Activated T-helper 2 cell treated with anti-CD3 and anti-CD28 coated beads, Interferon-gamma antibody, Interleukin-2, Interleukin-4, amounts not matched to agents 10 μg/mL and 5 μg/mL and 100 μg/mL, durations not matched to agents 14 hours and 24 hours and 36 hours (primary cell): ENCODE data around the gene CETP. TPM values are rescaled to one million over a fixed set of nuclear protein-coding genes. Genes with fewer than 3 reads are reported as not detected.
"Not testable (repeated sequence)": the region's sequence is repeated elsewhere in the genome, so short reads cannot be mapped to it uniquely, and the experiment has no call there.

Experiments used
- DNase-seq: peaks from one replicate; pipeline ENCODE4 v3.0.0; 2021; ENCODE audit warnings: low spot score
- H3K27ac Mint-ChIP-seq: one replicate; pipeline ENCODE4 v1.8.0; 2021; ENCODE audit warnings: mixed read lengths
- H3K27me3 Mint-ChIP-seq: one replicate; pipeline ENCODE4 v1.8.0; 2021; ENCODE audit warnings: low read depth, mixed read lengths
- H3K36me3 Mint-ChIP-seq: one replicate; pipeline ENCODE4 v1.8.0; 2021; ENCODE audit warnings: low read depth, mixed read lengths
- H3K4me1 Mint-ChIP-seq: one replicate; pipeline ENCODE4 v1.8.0; 2021; ENCODE audit warnings: low read depth, mixed read lengths
- H3K4me3 Mint-ChIP-seq: one replicate; pipeline ENCODE4 v1.8.0; 2021; ENCODE audit warnings: low read depth, mild to moderate bottlenecking, moderate library complexity, mixed read lengths
- H3K9me3 Mint-ChIP-seq: one replicate; pipeline ENCODE4 v1.8.0; 2021; ENCODE audit warnings: mixed read lengths
- intact Hi-C: fragments of 100-400 bp; cut with micrococcal nuclease; formaldehyde crosslinking; loops from one replicate; pipeline ENCODE4 v1.15.1; 2023
- total RNA-seq: library from RNA; stranded (reverse); gene quantifications from 2 replicates; pipeline ENCODE4 v1.2.3, GENCODE V29; 2022

The CETP gene
- total RNA-seq, 1 donor from 2014 or later: not detected

GRCh38 chr16:56970934-56971767, 9.4 kb downstream of the CETP start:
- Mint-ChIP-seq H3K27me3 (no peaks in the 10 kb centered on the region), H3K4me3 (no peak overlapping the region), H3K36me3 (no peaks in the 10 kb centered on the region), H3K9me3 (no peaks in the 10 kb centered on the region), H3K27ac (no peak overlapping the region), H3K4me1 (peaks cover 12% of the 10 kb centered on the region)
- intact Hi-C loops: no loop called here
- DNase-seq: no peak

DNA sequence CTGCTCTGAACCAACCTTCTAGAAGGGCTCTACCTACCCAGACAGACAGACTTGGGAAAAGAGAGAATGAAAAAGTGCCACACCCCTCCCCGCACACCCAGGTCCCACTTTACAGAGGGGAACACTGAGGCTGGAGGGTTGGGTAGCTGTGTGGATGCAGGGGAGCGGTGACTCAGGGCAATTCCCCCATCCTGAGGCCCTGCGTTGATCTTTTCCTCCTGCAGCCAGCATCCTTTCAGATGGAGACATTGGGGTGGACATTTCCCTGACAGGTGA, 10.0 kb downstream of the CETP start:
- Mint-ChIP-seq H3K27me3 (no peaks in the 10 kb centered on the region), H3K27ac (no peak overlapping the region), H3K9me3 (no peaks in the 10 kb centered on the region), H3K36me3 (no peaks in the 10 kb centered on the region), H3K4me3 (no peak overlapping the region), H3K4me1 (peaks cover 11% of the 10 kb centered on the region)
- intact Hi-C loops: no loop called here
- no peak for DNase-seq

DNA sequence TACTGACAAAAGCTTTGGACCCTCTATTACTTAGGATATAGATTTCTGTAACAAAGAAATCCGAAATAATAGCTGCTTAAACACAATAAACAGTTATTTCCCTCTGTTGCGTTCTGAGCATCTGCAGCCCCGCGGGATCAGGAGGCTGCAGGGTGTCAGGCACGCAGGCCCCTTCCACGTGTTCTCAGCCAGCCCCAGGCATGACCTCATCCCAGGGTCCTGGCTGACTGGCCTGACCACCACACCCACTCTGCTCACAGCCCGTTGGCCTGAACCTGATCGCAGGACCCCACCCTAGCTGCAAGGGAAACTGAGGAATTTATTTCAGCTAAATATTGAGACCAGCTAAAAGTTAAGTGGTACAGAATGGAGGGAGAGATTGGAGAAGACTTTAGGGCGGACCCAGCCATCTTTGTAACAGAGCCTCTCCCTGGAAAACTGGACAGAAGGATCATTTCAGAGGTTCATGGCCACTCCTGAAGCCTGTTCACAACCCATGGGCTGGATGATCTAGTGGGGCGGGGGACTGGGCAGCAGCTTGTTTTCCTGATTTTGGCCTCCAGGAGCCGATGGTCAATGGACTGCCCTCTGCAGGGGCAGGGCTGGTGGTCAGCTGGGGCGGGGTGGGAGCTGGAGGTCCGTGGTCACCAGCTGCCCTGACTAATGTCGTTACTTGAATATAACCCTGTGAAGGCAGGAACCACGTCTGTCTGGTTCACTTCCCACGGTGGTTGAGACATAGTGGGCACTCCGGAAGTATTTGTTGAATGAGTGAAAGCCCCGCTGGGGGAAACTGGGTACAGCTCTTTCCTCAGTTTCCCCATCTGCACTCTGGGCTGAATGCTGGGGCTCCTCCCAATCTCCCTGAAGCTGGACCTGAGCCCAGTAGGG, 10.9 kb downstream of the CETP start:
- H3K27ac Mint-ChIP-seq: no peak overlapping the region
- H3K36me3 Mint-ChIP-seq: no peaks in the 10 kb centered on the region
- intact Hi-C loops: no loop called here
- H3K4me3 Mint-ChIP-seq: no peak overlapping the region
- no peaks in the 10 kb centered on the region for H3K9me3 Mint-ChIP-seq
- H3K27me3 Mint-ChIP-seq: no peaks in the 10 kb centered on the region
- no peak for DNase-seq
- peaks cover 11% of the 10 kb centered on the region for H3K4me1 Mint-ChIP-seq

DNA sequence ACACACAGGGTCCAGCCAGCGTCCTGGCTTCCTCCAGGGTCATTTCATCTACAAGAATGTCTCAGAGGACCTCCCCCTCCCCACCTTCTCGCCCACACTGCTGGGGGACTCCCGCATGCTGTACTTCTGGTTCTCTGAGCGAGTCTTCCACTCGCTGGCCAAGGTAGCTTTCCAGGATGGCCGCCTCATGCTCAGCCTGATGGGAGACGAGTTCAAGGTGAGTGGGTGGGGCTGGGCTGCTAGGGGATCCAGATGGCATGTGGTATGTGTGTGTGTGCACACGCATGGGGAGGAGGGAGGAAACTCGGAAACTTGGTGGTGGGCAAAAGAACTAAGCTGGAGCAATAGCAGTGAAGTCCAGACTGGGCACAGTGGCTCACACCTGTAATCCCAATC, 11.5 kb downstream of the CETP start:
- no peak overlapping the region for H3K4me3 Mint-ChIP-seq
- peaks cover 11% of the 10 kb centered on the region for H3K4me1 Mint-ChIP-seq
- H3K27ac Mint-ChIP-seq: no peak overlapping the region
- H3K9me3 Mint-ChIP-seq: no peaks in the 10 kb centered on the region
- no peaks in the 10 kb centered on the region for H3K36me3 Mint-ChIP-seq
- DNase-seq: no peak
- H3K27me3 Mint-ChIP-seq: no peaks in the 10 kb centered on the region
- intact Hi-C loops: no loop called here

DNA sequence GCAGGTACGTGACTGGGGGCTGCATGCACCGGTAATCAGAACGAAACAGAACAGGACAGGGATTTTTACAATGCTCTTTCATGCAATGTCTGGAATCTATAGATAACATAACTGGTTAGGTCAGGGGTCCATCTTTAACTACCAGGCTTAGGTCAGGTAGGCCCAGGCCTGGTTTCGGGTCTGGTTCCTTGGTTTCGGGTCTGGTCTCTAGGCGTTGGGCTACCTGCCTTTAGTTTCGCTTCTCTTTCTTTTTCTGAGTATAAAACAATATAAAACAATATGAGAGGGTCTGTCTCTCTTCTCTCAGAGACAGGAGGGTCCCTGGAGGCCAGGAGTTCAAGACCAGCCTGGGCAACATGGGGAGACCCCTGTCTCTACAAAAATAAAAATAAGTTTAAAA, 12.1 kb downstream of the CETP start:
- intact Hi-C loops, H3K36me3 Mint-ChIP-seq, H3K9me3 Mint-ChIP-seq, H3K27ac Mint-ChIP-seq, DNase-seq, H3K4me3 Mint-ChIP-seq, H3K27me3 Mint-ChIP-seq: not testable (repeated sequence)
- peaks cover 11% of the 10 kb centered on the region for H3K4me1 Mint-ChIP-seq

DNA sequence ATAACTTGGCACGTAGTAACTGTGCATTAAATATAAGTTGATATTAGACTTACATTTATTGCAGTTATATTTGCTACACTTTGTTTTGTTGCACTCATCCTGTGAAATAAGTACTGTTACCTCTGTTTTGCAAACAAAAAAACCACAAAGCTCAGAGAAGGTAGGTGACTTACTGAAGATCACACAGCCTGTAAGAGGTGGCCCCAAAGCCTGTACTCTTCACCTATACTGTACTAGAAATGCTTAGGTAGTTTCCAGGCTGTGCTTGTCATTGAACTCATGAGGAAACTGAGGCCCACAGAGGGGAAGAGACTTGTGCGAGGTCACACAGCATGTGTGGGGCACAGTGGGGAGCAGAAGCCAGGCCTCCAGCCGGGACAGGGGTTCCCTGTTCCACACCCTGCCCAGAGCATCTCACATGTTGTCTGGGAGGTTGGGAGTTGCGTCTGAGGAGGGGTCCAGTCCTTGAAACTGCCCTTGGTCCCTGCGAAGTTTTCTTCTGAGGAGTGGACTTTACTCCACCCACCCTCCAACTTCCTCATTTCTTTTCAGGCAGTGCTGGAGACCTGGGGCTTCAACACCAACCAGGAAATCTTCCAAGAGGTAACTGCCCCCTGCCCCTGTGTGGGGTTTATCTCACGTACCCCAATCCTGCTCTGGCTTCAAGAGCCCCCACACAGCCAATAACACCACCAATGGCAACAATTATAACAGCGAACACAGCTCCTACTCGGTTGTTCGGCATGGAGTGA, 13.0 kb downstream of the CETP start:
- intact Hi-C loops: no loop called here
- H3K36me3 Mint-ChIP-seq: no peaks in the 10 kb centered on the region
- DNase-seq: no peak
- no peak overlapping the region for H3K27ac Mint-ChIP-seq
- no peaks in the 10 kb centered on the region for H3K27me3 Mint-ChIP-seq
- H3K4me1 Mint-ChIP-seq: peaks cover 11% of the 10 kb centered on the region
- H3K4me3 Mint-ChIP-seq: no peak overlapping the region
- no peaks in the 10 kb centered on the region for H3K9me3 Mint-ChIP-seq

- peak overlapping the region; percentile 3 for H3K27ac Mint-ChIP-seq
- intact Hi-C loops: no loop called here
- no peak for DNase-seq
- H3K4me1 Mint-ChIP-seq: peaks cover 13% of the 10 kb centered on the region
- no peaks in the 10 kb centered on the region for H3K9me3 Mint-ChIP-seq
- no peak overlapping the region for H3K4me3 Mint-ChIP-seq
- H3K36me3 Mint-ChIP-seq: no peaks in the 10 kb centered on the region
- no peaks in the 10 kb centered on the region for H3K27me3 Mint-ChIP-seq
These were observed 14.0 kb downstream of the CETP start for GRCh38 chr16:56975714-56976113.

DNA sequence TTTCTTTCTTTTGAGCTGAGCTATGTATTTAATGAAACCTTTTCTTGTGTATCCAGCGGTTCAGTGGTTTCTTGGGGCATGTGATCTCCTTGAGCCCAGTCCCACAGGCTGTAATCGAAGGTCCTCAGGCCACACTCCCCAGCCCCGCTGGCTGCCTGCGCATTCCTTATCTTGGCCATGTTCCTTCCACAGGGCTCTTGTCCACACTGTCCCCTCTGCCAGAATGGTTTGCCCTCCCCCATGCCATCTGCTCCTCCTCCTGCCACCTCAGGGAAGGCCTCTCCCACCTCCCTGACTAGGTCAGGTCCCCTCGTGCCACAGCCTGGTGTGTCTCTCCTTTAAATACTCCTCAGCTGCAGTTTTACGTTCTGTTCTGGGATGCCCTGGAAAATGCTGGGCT, 15.5 kb downstream of the CETP start:
- H3K4me1 Mint-ChIP-seq: peaks cover 21% of the 10 kb centered on the region
- no peak for DNase-seq
- no peaks in the 10 kb centered on the region for H3K27me3 Mint-ChIP-seq
- no peak overlapping the region for H3K4me3 Mint-ChIP-seq
- H3K27ac Mint-ChIP-seq: no peak overlapping the region
- no peaks in the 10 kb centered on the region for H3K9me3 Mint-ChIP-seq
- H3K36me3 Mint-ChIP-seq: peaks cover 10% of the 10 kb centered on the region
- intact Hi-C loops: no loop called here

- no peak overlapping the region for H3K27ac Mint-ChIP-seq
- no peak overlapping the region for H3K4me3 Mint-ChIP-seq
- H3K36me3 Mint-ChIP-seq: peaks cover 17% of the 10 kb centered on the region
- no peaks in the 10 kb centered on the region for H3K27me3 Mint-ChIP-seq
- H3K9me3 Mint-ChIP-seq: no peaks in the 10 kb centered on the region
- no peak for DNase-seq
- peaks cover 27% of the 10 kb centered on the region for H3K4me1 Mint-ChIP-seq
- intact Hi-C loops: no loop called here
These were observed 16.2 kb downstream of the CETP start for GRCh38 chr16:56977823-56978430.

- no peak for DNase-seq
- H3K36me3 Mint-ChIP-seq: peaks cover 35% of the 10 kb centered on the region
- H3K9me3 Mint-ChIP-seq: no peaks in the 10 kb centered on the region
- peaks cover 32% of the 10 kb centered on the region for H3K4me1 Mint-ChIP-seq
- no peak overlapping the region for H3K27ac Mint-ChIP-seq
- intact Hi-C loops: no loop called here
- H3K4me3 Mint-ChIP-seq: no peak overlapping the region
- no peaks in the 10 kb centered on the region for H3K27me3 Mint-ChIP-seq
These were observed 18.4 kb downstream of the CETP start for GRCh38 chr16:56980201-56980535.

DNA sequence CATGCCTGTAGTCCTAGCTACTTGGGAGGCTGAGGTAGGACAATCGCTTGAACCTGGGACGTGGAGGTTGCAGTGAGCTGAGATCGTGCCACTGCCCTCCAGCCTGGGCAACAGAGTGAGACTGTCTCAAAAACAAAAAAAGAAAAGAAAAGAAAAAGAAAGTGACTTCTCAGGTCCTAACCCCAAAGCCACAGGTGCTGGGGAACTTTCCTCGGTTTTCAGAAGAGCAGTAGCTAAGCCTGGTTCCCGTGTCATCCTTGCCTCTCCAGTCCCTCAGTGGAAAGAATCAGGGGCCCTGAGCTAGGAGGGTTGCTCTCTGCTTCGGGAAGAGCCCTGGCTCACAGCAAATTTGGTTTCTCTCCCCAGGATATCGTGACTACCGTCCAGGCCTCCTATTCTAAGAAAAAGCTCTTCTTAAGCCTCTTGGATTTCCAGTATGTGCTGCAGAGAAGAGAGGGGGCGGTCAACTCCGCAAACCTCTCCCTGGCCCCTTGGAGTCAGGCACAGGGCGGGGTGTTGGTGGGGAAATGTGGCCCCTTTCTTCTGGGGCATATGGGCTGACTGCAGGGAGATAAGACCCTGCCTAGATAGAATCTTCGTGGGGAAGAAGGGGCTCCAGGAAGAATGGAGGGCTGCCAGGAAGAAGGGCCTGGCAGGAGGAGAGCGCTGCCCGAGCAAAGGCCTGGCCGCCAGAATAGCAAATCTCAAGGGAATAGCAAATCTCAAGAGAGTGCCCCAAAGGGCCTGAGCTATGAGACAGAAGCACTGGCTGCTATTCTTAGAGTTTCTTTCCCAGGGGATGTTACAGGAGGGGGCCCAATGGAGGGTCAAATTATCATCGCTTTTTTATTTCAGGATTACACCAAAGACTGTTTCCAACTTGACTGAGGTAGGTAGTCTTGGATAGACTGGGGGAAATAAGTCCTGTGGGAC, 19.3 kb downstream of the CETP start:
- Mint-ChIP-seq H3K27me3 (no peaks in the 10 kb centered on the region), H3K4me3 (no peak overlapping the region), H3K4me1 (peaks cover 38% of the 10 kb centered on the region), H3K9me3 (no peaks in the 10 kb centered on the region), H3K36me3 (peaks cover 41% of the 10 kb centered on the region), H3K27ac (peak overlapping the region; percentile 41)
- intact Hi-C loops: no loop called here
- no peak for DNase-seq

GRCh38 chr16:56981729-56982271, 20.1 kb downstream of the CETP start:
- Mint-ChIP-seq H3K27ac (peak overlapping the region; percentile 29), H3K4me1 (peaks cover 46% of the 10 kb centered on the region)

More at GRCh38 chr16:56981729-56982271, 20.1 kb downstream of the CETP start:
- Mint-ChIP-seq H3K9me3 (no peaks in the 10 kb centered on the region), H3K36me3 (peaks cover 44% of the 10 kb centered on the region), H3K4me3 (no peak overlapping the region), H3K27me3 (no peaks in the 10 kb centered on the region)
- no peak for DNase-seq
- intact Hi-C loops: no loop called here
